ENCODE results near the gene LRRC63. TPM values are rescaled to one million over a fixed set of nuclear protein-coding genes. Genes with fewer than 3 reads are reported as not detected.

The LRRC63 gene
- total RNA-seq, 1 experiment from 2014 or later, result not detected

DNA sequence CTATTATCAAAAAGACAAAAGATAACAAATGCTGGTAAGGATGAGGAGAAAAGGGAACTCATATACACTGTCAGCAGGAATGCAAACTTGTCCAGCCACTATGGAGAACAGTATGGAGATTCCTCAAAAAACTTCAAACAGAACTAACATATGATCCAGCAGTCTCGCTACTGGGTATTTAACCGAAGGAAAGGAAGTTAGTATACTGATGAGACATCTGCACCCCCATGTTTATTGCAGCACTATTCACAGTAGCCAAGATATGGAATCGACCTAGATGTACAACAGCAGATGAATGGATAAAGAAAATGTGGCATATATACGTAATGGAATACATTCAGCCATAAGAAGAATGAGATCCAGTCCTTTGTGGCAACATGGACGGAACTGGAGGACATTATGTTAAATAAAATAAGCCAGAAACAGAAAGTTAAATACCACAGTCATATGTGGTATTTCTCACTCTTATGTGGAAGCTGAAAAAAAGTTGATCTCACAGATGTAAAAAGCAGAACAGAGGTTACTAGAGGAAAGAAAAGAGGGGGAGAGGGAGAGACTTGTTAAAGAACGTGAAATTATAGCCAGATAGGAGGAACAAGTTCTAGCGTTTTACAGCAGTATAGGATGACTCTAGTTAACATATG is 92.1 kb downstream of the LRRC63 start:
- Histone ChIP-seq H3K4me1 (ENCODE audit: control insufficient read depth in 1 of 2, insufficient read depth in 2 of 2, low read length in 2 of 2) (no peaks in the 10 kb centered on the region), H3K36me3 (ENCODE audit: control insufficient read depth in 1 of 2, insufficient read depth in 2 of 2, low read length in 2 of 2) (no peaks in the 10 kb centered on the region), H3K9me3 (ENCODE audit: control insufficient read depth in 1 of 2, insufficient read depth in 1 of 2, low read depth in 1 of 2, low read length in 2 of 2) (no peaks in the 10 kb centered on the region), H3K27ac (ENCODE audit: low read depth, low read length) (no peak overlapping the region), H4K20me1 (ENCODE audit: insufficient read depth) (no peaks in the 10 kb centered on the region), H3K4me3 (replicated peaks in 1 of 2; ENCODE audit: low read depth in 1 of 2, low read length in 2 of 2) (no peak overlapping the region), H3K79me2 (ENCODE audit: insufficient read depth, low read length) (no peaks in the 10 kb centered on the region), H3K9ac (ENCODE audit: low read length) (no peak overlapping the region), H3K9me2 (ENCODE audit: insufficient read depth) (no peaks in the 10 kb centered on the region), H3K4me2 (ENCODE audit: low read length) (no peak overlapping the region), H3K27me3 (ENCODE audit: insufficient read depth, low read length) (no peaks in the 10 kb centered on the region), H2AFZ (ENCODE audit: low read depth, low read length, poor library complexity, severe bottlenecking) (no peak overlapping the region)
- TF ChIP-seq, protein P1, sequence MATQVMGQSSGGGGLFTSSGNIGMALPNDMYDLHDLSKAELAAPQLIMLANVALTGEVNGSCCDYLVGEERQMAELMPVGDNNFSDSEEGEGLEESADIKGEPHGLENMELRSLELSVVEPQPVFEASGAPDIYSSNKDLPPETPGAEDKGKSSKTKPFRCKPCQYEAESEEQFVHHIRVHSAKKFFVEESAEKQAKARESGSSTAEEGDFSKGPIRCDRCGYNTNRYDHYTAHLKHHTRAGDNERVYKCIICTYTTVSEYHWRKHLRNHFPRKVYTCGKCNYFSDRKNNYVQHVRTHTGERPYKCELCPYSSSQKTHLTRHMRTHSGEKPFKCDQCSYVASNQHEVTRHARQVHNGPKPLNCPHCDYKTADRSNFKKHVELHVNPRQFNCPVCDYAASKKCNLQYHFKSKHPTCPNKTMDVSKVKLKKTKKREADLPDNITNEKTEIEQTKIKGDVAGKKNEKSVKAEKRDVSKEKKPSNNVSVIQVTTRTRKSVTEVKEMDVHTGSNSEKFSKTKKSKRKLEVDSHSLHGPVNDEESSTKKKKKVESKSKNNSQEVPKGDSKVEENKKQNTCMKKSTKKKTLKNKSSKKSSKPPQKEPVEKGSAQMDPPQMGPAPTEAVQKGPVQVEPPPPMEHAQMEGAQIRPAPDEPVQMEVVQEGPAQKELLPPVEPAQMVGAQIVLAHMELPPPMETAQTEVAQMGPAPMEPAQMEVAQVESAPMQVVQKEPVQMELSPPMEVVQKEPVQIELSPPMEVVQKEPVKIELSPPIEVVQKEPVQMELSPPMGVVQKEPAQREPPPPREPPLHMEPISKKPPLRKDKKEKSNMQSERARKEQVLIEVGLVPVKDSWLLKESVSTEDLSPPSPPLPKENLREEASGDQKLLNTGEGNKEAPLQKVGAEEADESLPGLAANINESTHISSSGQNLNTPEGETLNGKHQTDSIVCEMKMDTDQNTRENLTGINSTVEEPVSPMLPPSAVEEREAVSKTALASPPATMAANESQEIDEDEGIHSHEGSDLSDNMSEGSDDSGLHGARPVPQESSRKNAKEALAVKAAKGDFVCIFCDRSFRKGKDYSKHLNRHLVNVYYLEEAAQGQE (IDR thresholded peaks at IDR 0.05; ENCODE audit: low read depth), result no peak
- no peak for TF ChIP-seq SRF (IDR thresholded peaks at IDR 0.05; ENCODE audit: low read depth)
- TF ChIP-seq ZFX (IDR thresholded peaks at IDR 0.05), result no peak
- TF ChIP-seq YY1 (IDR thresholded peaks at IDR 0.05; ENCODE audit: extremely low read depth, insufficient replicate concordance, low read depth, low read length), result no peak
- TF ChIP-seq ZNF274 (IDR thresholded peaks at IDR 0.05; ENCODE audit: low read depth, low read length), result no peak
- no peak for TF ChIP-seq EZH2phosphoT487 (IDR thresholded peaks at IDR 0.05; ENCODE audit: borderline replicate concordance)
- no peak for TF ChIP-seq ELF1 (IDR thresholded peaks at IDR 0.05; ENCODE audit: borderline replicate concordance, low read depth)
- TF ChIP-seq ATF3 (IDR thresholded peaks at IDR 0.05), result no peak
- DNase-seq (ENCODE audit: low read depth, low spot score) (no peak), ATAC-seq (no peak)
- no TSS peak for BruUV-seq (replicated peaks)
- RAD21 ChIA-PET (ENCODE audit: low non-redundant PET in 1 of 2, low total read pairs in 2 of 2, uncharacterized antibody in 2 of 2, unreplicated experiment in 2 of 2), result no interaction called here
- POLR2A ChIA-PET, result no interaction called here
- CTCF ChIA-PET, result no interaction called here
- intact Hi-C loops (cut with micrococcal nuclease), result no loop called here

Measured in HCT116 (cell line).